ENCODE results near the gene ZNF292.
A peak's percentile ranks its signal among the peaks of the same experiment; 100 is the strongest.

The ZNF292 gene

DNA sequence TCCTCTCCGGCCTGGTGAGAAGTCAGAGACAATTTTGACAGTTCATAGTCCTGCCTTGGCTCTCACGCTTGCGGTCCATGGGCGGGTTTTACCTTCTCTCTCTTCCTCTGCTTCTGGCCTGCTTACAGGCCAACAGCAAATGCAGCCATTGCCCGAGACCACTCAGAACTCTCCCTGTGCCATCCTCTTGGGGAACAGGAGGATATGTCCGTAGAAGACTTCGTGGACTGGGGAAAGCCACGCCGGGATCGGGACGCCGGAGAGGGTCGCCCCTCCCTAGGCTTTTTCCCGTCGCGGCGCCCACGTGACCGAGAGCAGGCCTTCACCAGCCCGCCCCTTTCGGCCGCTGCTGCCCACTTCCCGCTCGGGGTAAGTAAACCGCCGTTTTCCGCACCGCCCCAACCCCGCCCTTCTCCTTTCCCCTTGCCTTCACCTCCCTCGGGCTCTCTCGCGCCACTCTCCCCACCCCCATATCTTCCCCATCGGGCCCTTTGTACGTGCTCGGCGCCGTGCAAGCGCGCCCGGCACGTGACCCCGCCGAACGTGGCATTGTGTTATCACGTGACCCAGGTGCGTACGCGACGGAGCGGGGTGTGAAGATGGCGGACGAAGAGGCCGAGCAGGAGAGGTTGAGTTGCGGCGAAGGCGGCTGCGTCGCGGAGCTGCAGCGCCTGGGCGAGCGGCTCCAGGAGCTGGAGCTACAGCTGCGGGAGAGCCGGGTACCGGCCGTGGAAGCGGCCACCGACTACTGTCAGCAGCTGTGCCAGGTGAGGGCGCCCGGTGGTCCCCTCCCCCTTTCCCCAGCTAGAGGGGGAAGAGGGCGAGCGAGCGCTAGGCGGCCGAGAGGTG, at the start of gene ZNF292:
Gene ZNF292, plus strand, starts transcription at position 573 of the 849 bp plus-strand sequence. Its CDS starts 27 bp downstream, at position 600.
- ChIA-PET CTCF (no interaction called here), POLR2A (interaction anchor here (1.0 to 1.4 kb wide), 3 partner anchors 10 to 253 kb away, joined by 3 to 4 read pairs (median 3); no protein-coding TSS in a partner anchor)
- no peak for TF ChIP-seq ELF4 (IDR thresholded peaks at IDR 0.05)
- peak; percentile 60; the same call in 1 of the 2 replicates for TF ChIP-seq CTBP1 (IDR thresholded peaks at IDR 0.05; ENCODE audit: borderline replicate concordance)
- peak; percentile 51; the same call in 1 of the 2 replicates for TF ChIP-seq NFRKB (IDR thresholded peaks at IDR 0.05)
- peak; percentile 45; the same call in 1 of the 2 replicates for TF ChIP-seq BHLHE40 (IDR thresholded peaks at IDR 0.05; ENCODE audit: borderline replicate concordance)
- TF ChIP-seq L3MBTL2 (conservative IDR thresholded peaks at IDR 0.05): peak; percentile 100
- TF ChIP-seq LEF1 (IDR thresholded peaks at IDR 0.05; ENCODE audit: borderline replicate concordance): no peak; the same call in 1 of the 2 replicates
- no peak for TF ChIP-seq ZNF384 (IDR thresholded peaks at IDR 0.05)
- TF ChIP-seq SUZ12 (IDR thresholded peaks at IDR 0.05): no peak
- TF ChIP-seq ARNT (IDR thresholded peaks at IDR 0.05): peak; percentile 98
- no peak for TF ChIP-seq FOXK2 (IDR thresholded peaks at IDR 0.05)
- DNase-seq (ENCODE audit: extremely low spot score): peak; percentile 87

- CTCF ChIA-PET: interaction anchor here (2.1 kb wide), 1 partner anchor 27 kb away, joined by 6 read pairs; no protein-coding TSS in a partner anchor
- no peak for TF ChIP-seq ZNF384 (IDR thresholded peaks at IDR 0.05)
- no peak for TF ChIP-seq ELF4 (IDR thresholded peaks at IDR 0.05)
- no peak for TF ChIP-seq CTBP1 (IDR thresholded peaks at IDR 0.05; ENCODE audit: borderline replicate concordance)
- TF ChIP-seq L3MBTL2 (conservative IDR thresholded peaks at IDR 0.05): no peak
- TF ChIP-seq TARDBP (IDR thresholded peaks at IDR 0.05): no peak
- no peak for TF ChIP-seq SUZ12 (IDR thresholded peaks at IDR 0.05)
- no peak for TF ChIP-seq HDGF (IDR thresholded peaks at IDR 0.05; ENCODE audit: borderline replicate concordance)
- TF ChIP-seq LEF1 (IDR thresholded peaks at IDR 0.05; ENCODE audit: borderline replicate concordance): no peak
- TF ChIP-seq FOXA1 (IDR thresholded peaks at IDR 0.05): no peak
- no peak for TF ChIP-seq ARNT (IDR thresholded peaks at IDR 0.05)
- no peak for TF ChIP-seq SP1 (IDR thresholded peaks at IDR 0.05)
- TF ChIP-seq, protein P1, sequence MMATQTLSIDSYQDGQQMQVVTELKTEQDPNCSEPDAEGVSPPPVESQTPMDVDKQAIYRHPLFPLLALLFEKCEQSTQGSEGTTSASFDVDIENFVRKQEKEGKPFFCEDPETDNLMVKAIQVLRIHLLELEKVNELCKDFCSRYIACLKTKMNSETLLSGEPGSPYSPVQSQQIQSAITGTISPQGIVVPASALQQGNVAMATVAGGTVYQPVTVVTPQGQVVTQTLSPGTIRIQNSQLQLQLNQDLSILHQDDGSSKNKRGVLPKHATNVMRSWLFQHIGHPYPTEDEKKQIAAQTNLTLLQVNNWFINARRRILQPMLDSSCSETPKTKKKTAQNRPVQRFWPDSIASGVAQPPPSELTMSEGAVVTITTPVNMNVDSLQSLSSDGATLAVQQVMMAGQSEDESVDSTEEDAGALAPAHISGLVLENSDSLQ (IDR thresholded peaks at IDR 0.05): no peak
- no peak for TF ChIP-seq FOXM1 (IDR thresholded peaks at IDR 0.05; ENCODE audit: borderline replicate concordance)
- no peak for TF ChIP-seq NFRKB (IDR thresholded peaks at IDR 0.05)
- no peak for TF ChIP-seq FOXK2 (IDR thresholded peaks at IDR 0.05)
- TF ChIP-seq BHLHE40 (IDR thresholded peaks at IDR 0.05; ENCODE audit: borderline replicate concordance): no peak
- POLR2A ChIA-PET: no interaction called here
- no peak for DNase-seq (ENCODE audit: extremely low spot score)
These were observed 49.5 kb upstream of the ZNF292 start for GRCh38 chr6:87105823-87106222.

GRCh38 chr6:87110636-87111035, 44.7 kb upstream of the ZNF292 start:
- ChIA-PET POLR2A (no interaction called here), CTCF (no interaction called here)
- no peak for DNase-seq (ENCODE audit: extremely low spot score)
- TF ChIP-seq TARDBP (IDR thresholded peaks at IDR 0.05): no peak
- no peak for TF ChIP-seq SUZ12 (IDR thresholded peaks at IDR 0.05)
- no peak for TF ChIP-seq ELF4 (IDR thresholded peaks at IDR 0.05)
- no peak for TF ChIP-seq FOXK2 (IDR thresholded peaks at IDR 0.05)
- TF ChIP-seq, protein P1 (IDR thresholded peaks at IDR 0.05): no peak
- TF ChIP-seq L3MBTL2 (conservative IDR thresholded peaks at IDR 0.05): no peak
- no peak for TF ChIP-seq HDGF (IDR thresholded peaks at IDR 0.05; ENCODE audit: borderline replicate concordance)
- TF ChIP-seq BHLHE40 (IDR thresholded peaks at IDR 0.05; ENCODE audit: borderline replicate concordance): no peak
- no peak for TF ChIP-seq SP1 (IDR thresholded peaks at IDR 0.05)
- no peak for TF ChIP-seq CTBP1 (IDR thresholded peaks at IDR 0.05; ENCODE audit: borderline replicate concordance)
- no peak for TF ChIP-seq LEF1 (IDR thresholded peaks at IDR 0.05; ENCODE audit: borderline replicate concordance)
- no peak for TF ChIP-seq FOXA1 (IDR thresholded peaks at IDR 0.05)
- TF ChIP-seq NFRKB (IDR thresholded peaks at IDR 0.05): no peak
- no peak for TF ChIP-seq ARNT (IDR thresholded peaks at IDR 0.05)
- no peak for TF ChIP-seq FOXM1 (IDR thresholded peaks at IDR 0.05; ENCODE audit: borderline replicate concordance)
- no peak for TF ChIP-seq ZNF384 (IDR thresholded peaks at IDR 0.05)

- no peak for DNase-seq (ENCODE audit: extremely low spot score)
- ChIA-PET CTCF (no interaction called here), POLR2A (no interaction called here)
- no peak for TF ChIP-seq FOXA1 (IDR thresholded peaks at IDR 0.05)
- TF ChIP-seq FOXK2 (IDR thresholded peaks at IDR 0.05): no peak
- TF ChIP-seq ELF4 (IDR thresholded peaks at IDR 0.05): no peak
- no peak for TF ChIP-seq HDGF (IDR thresholded peaks at IDR 0.05; ENCODE audit: borderline replicate concordance)
- TF ChIP-seq NFRKB (IDR thresholded peaks at IDR 0.05): no peak
- no peak for TF ChIP-seq L3MBTL2 (conservative IDR thresholded peaks at IDR 0.05)
- no peak for TF ChIP-seq ZNF384 (IDR thresholded peaks at IDR 0.05)
- TF ChIP-seq BHLHE40 (IDR thresholded peaks at IDR 0.05; ENCODE audit: borderline replicate concordance): no peak
- TF ChIP-seq, protein P1 (IDR thresholded peaks at IDR 0.05): no peak
- TF ChIP-seq CTBP1 (IDR thresholded peaks at IDR 0.05; ENCODE audit: borderline replicate concordance): no peak
- no peak for TF ChIP-seq LEF1 (IDR thresholded peaks at IDR 0.05; ENCODE audit: borderline replicate concordance)
- no peak for TF ChIP-seq SP1 (IDR thresholded peaks at IDR 0.05)
- TF ChIP-seq FOXM1 (IDR thresholded peaks at IDR 0.05; ENCODE audit: borderline replicate concordance): no peak
- TF ChIP-seq ARNT (IDR thresholded peaks at IDR 0.05): no peak
These were observed 39.8 kb upstream of the ZNF292 start for GRCh38 chr6:87115402-87116135.

- no peak for DNase-seq (ENCODE audit: extremely low spot score)
- TF ChIP-seq, protein P1 (IDR thresholded peaks at IDR 0.05): no peak
- TF ChIP-seq HDGF (IDR thresholded peaks at IDR 0.05; ENCODE audit: borderline replicate concordance) (no peak), NFRKB (IDR thresholded peaks at IDR 0.05) (no peak), ELF4 (IDR thresholded peaks at IDR 0.05) (no peak), ARNT (IDR thresholded peaks at IDR 0.05) (no peak)
- ChIA-PET CTCF (interaction anchor here (0.6 kb wide), 1 partner anchor 43 kb away, joined by 4 read pairs; no protein-coding TSS in a partner anchor), POLR2A (no interaction called here)
These were observed 38.4 kb upstream of the ZNF292 start for GRCh38 chr6:87116922-87117321.

Data from HEK293T (cell line).